Liver (tissue), 9 donors: ENCODE results near the gene SIPA1L2. TPM values are rescaled to one million over a fixed set of nuclear protein-coding genes. Genes with fewer than 3 reads are reported as not detected.

Experiments
- DNase-seq: peaks from one replicate; pipeline ENCODE4 v3.0.0-alpha.2; 2017; ENCODE audit warnings: low spot score
- H3K27ac ChIP-seq, 2 donors: one replicate each; pipeline ENCODE4 v1.7.0; 2013; ENCODE audit warnings: inconsistent platforms in 2 of 2, low read length in 2 of 2, control low read depth in 1 of 2, low read depth in 1 of 2, mild to moderate bottlenecking in 1 of 2
- H3K27me3 ChIP-seq, 4 donors: one replicate each; pipeline versions ENCODE4 v1.6.1 to v1.7.0; 2013; ENCODE audit warnings: low read length in 3 of 4, inconsistent platforms in 1 of 4, mild to moderate bottlenecking in 1 of 4, moderate library complexity in 1 of 4; ENCODE audit not compliant: control insufficient read depth in 4 of 4, insufficient read depth in 4 of 4
- H3K36me3 ChIP-seq, 4 donors: one replicate each; pipeline versions ENCODE4 v1.6.1 to v1.7.0; 2013; ENCODE audit warnings: low read length in 3 of 4, mild to moderate bottlenecking in 3 of 4, low read depth in 1 of 4, moderate library complexity in 1 of 4; ENCODE audit not compliant: control insufficient read depth in 4 of 4, insufficient read depth in 3 of 4
- H3K4me1 ChIP-seq, 4 donors: one replicate each; pipeline versions ENCODE4 v1.6.1 to v1.7.0; 2013; ENCODE audit warnings: low read length in 3 of 4, mild to moderate bottlenecking in 3 of 4, moderate library complexity in 1 of 4; ENCODE audit not compliant: control insufficient read depth in 4 of 4, insufficient read depth in 4 of 4
- H3K4me3 ChIP-seq, 3 donors: one replicate each; pipeline versions ENCODE4 v1.6.1 to v1.7.0; 2013; ENCODE audit warnings: low read length in 3 of 3, control low read depth in 1 of 3, low read depth in 1 of 3, mild to moderate bottlenecking in 1 of 3
- H3K9ac ChIP-seq, 2 donors: one replicate each; pipeline ENCODE4 v1.7.0; 2013; ENCODE audit warnings: low read length in 2 of 2, mild to moderate bottlenecking in 2 of 2, moderate library complexity in 2 of 2, control low read depth in 1 of 2, low read depth in 1 of 2
- H3K9me3 ChIP-seq, 4 donors: one replicate each; pipeline versions ENCODE4 v1.6.1 to v1.7.0; 2013; ENCODE audit warnings: low read length in 3 of 4; ENCODE audit not compliant: control insufficient read depth in 4 of 4
- ATF3 ChIP-seq: IDR thresholded peaks from 2 replicates; pipeline ENCODE4 v1.6.1; 2016; ENCODE audit warnings: antibody characterized with exemption
- CTCF ChIP-seq: fragments of 150-350 bp; IDR thresholded peaks from 2 replicates; pipeline ENCODE4 v1.5.1; 2017; ENCODE audit warnings: improper control_type of control experiment, low read depth, low read length; ENCODE audit not compliant: missing input control
- EGR1 ChIP-seq, 2 donors: IDR thresholded peaks; 2 replicates each; pipeline ENCODE4 v1.6.1; 2016 to 2018; ENCODE audit warnings: antibody characterized with exemption in 2 of 2, low read depth in 2 of 2
- FOXA1 ChIP-seq: IDR thresholded peaks from 2 replicates; pipeline ENCODE4 v1.6.1; 2016; ENCODE audit warnings: antibody characterized with exemption
- FOXA2 ChIP-seq: IDR thresholded peaks from 2 replicates; pipeline ENCODE4 v1.6.1; 2016; ENCODE audit warnings: antibody characterized with exemption
- GABPA ChIP-seq, 2 donors: IDR thresholded peaks in 1 of 2; conservative IDR thresholded peaks in 1 of 2; 2 replicates each; pipeline ENCODE4 v1.6.1; 2016; ENCODE audit warnings: antibody characterized with exemption in 2 of 2, mild to moderate bottlenecking in 1 of 2, moderate library complexity in 1 of 2
- HNF4A ChIP-seq, 2 donors: conservative IDR thresholded peaks; 2 replicates each; pipeline ENCODE4 v1.6.1; 2016; ENCODE audit warnings: antibody characterized with exemption in 2 of 2, mild to moderate bottlenecking in 2 of 2
- HNF4G ChIP-seq: IDR thresholded peaks from 2 replicates; pipeline ENCODE4 v1.6.1; 2016; ENCODE audit warnings: antibody characterized with exemption
- JUND ChIP-seq, 2 donors: IDR thresholded peaks; 2 replicates each; pipeline ENCODE4 v1.6.1; 2016; ENCODE audit warnings: antibody characterized with exemption in 2 of 2
- MAX ChIP-seq: IDR thresholded peaks from 2 replicates; pipeline ENCODE4 v1.6.1; 2016; ENCODE audit warnings: antibody characterized with exemption
- NR2F2 ChIP-seq: IDR thresholded peaks from 2 replicates; pipeline ENCODE4 v1.6.1; 2016; ENCODE audit warnings: antibody characterized with exemption
- RAD21 ChIP-seq, 2 donors: IDR thresholded peaks; 2 replicates each; pipeline ENCODE4 v1.6.1; 2016; ENCODE audit warnings: antibody characterized with exemption in 2 of 2, mild to moderate bottlenecking in 2 of 2
- REST ChIP-seq: IDR thresholded peaks from 2 replicates; pipeline ENCODE4 v1.6.1; 2016; ENCODE audit warnings: antibody characterized with exemption, mild to moderate bottlenecking
- RXRA ChIP-seq, 2 donors: IDR thresholded peaks; 2 replicates each; pipeline ENCODE4 v1.6.1; 2017 to 2018; ENCODE audit warnings: antibody characterized with exemption in 2 of 2, mild to moderate bottlenecking in 1 of 2
- SP1 ChIP-seq: IDR thresholded peaks from 2 replicates; pipeline ENCODE4 v1.6.1; 2018; ENCODE audit warnings: antibody characterized with exemption, mild to moderate bottlenecking
- TAF1 ChIP-seq: conservative IDR thresholded peaks from 2 replicates; pipeline ENCODE4 v1.6.1; 2016; ENCODE audit warnings: antibody characterized with exemption, mild to moderate bottlenecking
- YY1 ChIP-seq: IDR thresholded peaks from 2 replicates; pipeline ENCODE4 v1.6.1; 2016; ENCODE audit warnings: antibody characterized with exemption, mild to moderate bottlenecking
- ZBTB33 ChIP-seq: IDR thresholded peaks from 2 replicates; pipeline ENCODE4 v1.6.1; 2016; ENCODE audit warnings: antibody characterized with exemption
- WGBS: extraction: QIAGEN DNeasy Blood & Tissue Kit; methylation state at CpG from one replicate; pipeline ENCODE4 v1.1.7; 2013; 5-methylcytosine and 5-hydroxymethylcytosine counted together
- polyA plus RNA-seq, 2 donors: library from polyadenylated mRNA; stranded (reverse) in 1 of 2; unstranded in 1 of 2; fragments of 200-250 nt in 1 of 2; fragments of >200 nt in 1 of 2; fragmentation: Nextera tagmentation in 1 of 2; extraction: Ambion mirVana in 1 of 2; gene quantifications; one replicate each; pipeline versions ENCODE4 v1.2.1 to v1.2.3, GENCODE V29; 2013 to 2015
- total RNA-seq, 2 donors: library from RNA; depleted of rRNA; stranded (reverse); fragments of >200 nt; gene quantifications; one replicate each; pipeline ENCODE4 v1.2.3, GENCODE V29; 2014
- donor health status: healthy.
- donor health status: healthy.
- donor health status: healthy.
- donor health status: healthy.
- donor health status: healthy.

Gene SIPA1L2
- total and polyA plus RNA-seq, 4 donors = 1.9 to 18.5 (median 4.0) TPM

GRCh38 chr1:232597721-232598120 lies 32.2 kb downstream of the SIPA1L2 start (continued):
- TF ChIP-seq RAD21 (IDR thresholded peaks at IDR 0.05) = no peak

GRCh38 chr1:232596666-232597303 lies 33.1 kb downstream of the SIPA1L2 start:
- no peak for DNase-seq
- TF ChIP-seq HNF4G = no peak
- no peak for TF ChIP-seq YY1
- TF ChIP-seq MAX = no peak
- TF ChIP-seq RXRA (IDR thresholded peaks at IDR 0.05) = no peak
- no peak for TF ChIP-seq ZBTB33
- TF ChIP-seq FOXA1 = no peak
- TF ChIP-seq GABPA (IDR thresholded peaks at IDR 0.05 in 1 of 2, conservative IDR thresholded peaks at IDR 0.05 in 1 of 2) = no peak
- no peak for TF ChIP-seq JUND (IDR thresholded peaks at IDR 0.05)
- no peak for TF ChIP-seq CTCF
- no peak for TF ChIP-seq SP1
- no peak for TF ChIP-seq REST
- no peak for TF ChIP-seq ATF3
- no peak for TF ChIP-seq TAF1
- TF ChIP-seq FOXA2 = no peak
- TF ChIP-seq NR2F2 = no peak
- TF ChIP-seq HNF4A (conservative IDR thresholded peaks at IDR 0.05) = no peak
- TF ChIP-seq RAD21 (IDR thresholded peaks at IDR 0.05) = no peak
- TF ChIP-seq EGR1 (IDR thresholded peaks at IDR 0.05; ENCODE audit: low read depth in 2 of 2) = no peak
- Histone ChIP-seq H3K9me3 (no peaks in the 10 kb centered on the region), H3K4me1 (no peaks in the 10 kb centered on the region), H3K36me3 (no peaks in the 10 kb centered on the region), H3K9ac (no peak overlapping the region), H3K27ac (no peak overlapping the region), H3K4me3 (no peak overlapping the region), H3K27me3 (no peaks in the 10 kb centered on the region)
- 73% methylated on average over 8 of the region's 8 CpGs for WGBS
